CD4-positive, alpha-beta T cell treated with Interleukin-10 for 1 hour (primary cell): ENCODE data around the gene MAT2A.
"Not testable (repeated sequence)": the region's sequence is repeated elsewhere in the genome, so short reads cannot be mapped to it uniquely, and the experiment has no call there.

Experiments
- DNase-seq: peaks from one replicate; pipeline ENCODE4 v3.0.0-alpha.2; 2020

Gene MAT2A

GRCh38 chr2:85580206-85580605 is 41.2 kb downstream of the MAT2A start:
- DNase-seq: no peak

GRCh38 chr2:85582492-85582891 is 43.5 kb downstream of the MAT2A start:
- no peak for DNase-seq

GRCh38 chr2:85583667-85584353 is 44.8 kb downstream of the MAT2A start:
- DNase-seq: peak; percentile 31

GRCh38 chr2:85584354-85584856 is 45.4 kb downstream of the MAT2A start, which contains the start of gene VAMP5:
Gene VAMP5, plus strand, starts transcription at chr2:85584431. Its CDS starts 60 bp downstream, at chr2:85584491.
- DNase-seq: peak; percentile 58

GRCh38 chr2:85584857-85585780 is 46.2 kb downstream of the MAT2A start:
- DNase-seq: peak; percentile 23

- DNase-seq: no peak
Measured at GRCh38 chr2:85585781-85586105, 46.8 kb downstream of the MAT2A start.

GRCh38 chr2:85588236-85588635 is 49.3 kb downstream of the MAT2A start:
- DNase-seq: no peak

GRCh38 chr2:85588645-85589044 is 49.7 kb downstream of the MAT2A start:
- no peak for DNase-seq

GRCh38 chr2:85589181-85589580 is 50.2 kb downstream of the MAT2A start:
- no peak for DNase-seq

- no peak for DNase-seq
Measured at GRCh38 chr2:85589982-85590791, 51.2 kb downstream of the MAT2A start.

- no peak for DNase-seq
Measured at GRCh38 chr2:85590950-85591349, 52.0 kb downstream of the MAT2A start.

- DNase-seq: no peak
Measured at GRCh38 chr2:85591563-85591962, 52.6 kb downstream of the MAT2A start.

GRCh38 chr2:85592299-85592698 is 53.3 kb downstream of the MAT2A start:
- DNase-seq: not testable (repeated sequence)

GRCh38 chr2:85593023-85593422 is 54.1 kb downstream of the MAT2A start:
- DNase-seq: no peak
